NCI-H2029 (cell line): ENCODE measurements around the gene KASH5.

Experiments used
- DNase-seq: peaks from one replicate; lab custom pipeline; 2025; lab: John Stamatoyannopoulos, UW

Gene KASH5

DNA sequence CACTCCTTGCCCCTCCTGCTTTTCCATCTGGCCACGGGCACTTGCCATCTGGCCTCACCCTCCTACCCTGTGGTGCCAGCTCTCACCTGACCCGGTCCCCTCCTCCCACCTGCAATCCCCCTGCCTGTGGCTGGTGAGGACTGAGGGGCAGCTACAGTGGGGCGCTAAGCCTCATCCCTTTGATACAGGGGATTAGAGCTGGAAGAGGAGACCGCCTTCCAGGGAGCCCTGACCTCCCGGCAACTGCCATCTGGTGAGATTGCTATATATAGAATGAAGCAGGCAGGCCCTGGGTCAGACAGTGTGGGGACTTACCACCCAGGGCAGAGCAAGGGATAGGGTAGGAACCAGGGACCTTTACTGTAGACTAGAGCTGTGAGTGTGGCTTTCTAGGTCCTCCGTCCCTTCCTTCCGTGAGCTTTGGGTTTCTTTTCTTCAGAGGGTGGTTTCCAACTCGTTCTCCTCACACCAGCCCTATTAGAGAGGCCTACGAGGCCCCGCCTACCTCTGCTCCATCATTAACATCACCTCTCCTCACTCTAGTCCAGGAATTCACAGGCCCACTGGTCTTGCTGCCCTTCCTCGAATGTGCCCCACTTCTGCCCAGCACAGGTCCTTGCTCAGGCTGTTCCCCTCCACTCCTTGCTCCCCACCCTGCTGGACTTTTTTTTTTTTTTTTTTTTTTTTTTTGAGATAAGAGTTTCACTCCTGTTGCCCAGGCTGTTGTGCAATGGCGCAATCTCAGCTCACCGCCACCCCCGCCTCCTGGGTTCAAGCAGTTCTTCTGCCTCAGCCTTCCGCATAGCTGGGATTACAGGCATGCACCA, 7.7 kb downstream of the KASH5 start:
- no peak for DNase-seq

DNA sequence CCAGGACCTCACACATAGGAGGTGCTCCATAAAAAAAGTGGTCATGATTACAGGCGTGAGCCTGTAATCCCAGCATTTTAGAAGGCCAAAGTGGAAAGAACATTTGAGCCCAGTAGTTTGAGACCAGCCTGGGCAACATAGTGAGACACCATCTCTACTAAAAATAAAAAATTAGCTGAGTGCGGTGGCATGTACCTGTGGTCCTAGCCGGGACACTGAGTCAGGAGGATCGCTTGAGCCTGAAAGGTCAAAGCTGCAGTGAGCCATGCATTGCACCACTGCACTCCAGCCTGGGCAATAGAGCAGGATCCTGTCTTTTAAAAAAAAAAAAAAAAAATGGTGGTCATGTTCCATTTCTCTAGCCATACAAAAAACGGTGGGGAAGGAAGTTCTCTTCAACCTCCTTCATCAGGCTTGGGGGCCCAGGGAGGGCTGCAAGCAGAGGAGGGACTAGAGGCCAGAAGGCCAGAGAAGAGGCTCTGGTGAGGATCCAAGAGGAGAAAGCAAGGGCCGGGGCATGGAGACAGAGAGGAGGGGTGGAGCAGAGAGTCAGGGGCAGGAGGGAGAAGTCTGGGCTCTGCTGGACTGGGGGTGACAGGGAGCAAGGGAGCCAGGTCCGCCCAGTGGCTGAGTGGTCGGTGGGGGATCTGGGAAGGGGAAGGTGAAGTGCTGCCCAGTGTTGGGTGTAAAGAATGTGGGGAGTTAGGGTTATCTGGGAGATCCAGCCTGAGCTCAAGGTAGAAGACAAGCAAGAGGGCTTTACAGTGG, 8.9 kb downstream of the KASH5 start:
- no peak for DNase-seq

DNA sequence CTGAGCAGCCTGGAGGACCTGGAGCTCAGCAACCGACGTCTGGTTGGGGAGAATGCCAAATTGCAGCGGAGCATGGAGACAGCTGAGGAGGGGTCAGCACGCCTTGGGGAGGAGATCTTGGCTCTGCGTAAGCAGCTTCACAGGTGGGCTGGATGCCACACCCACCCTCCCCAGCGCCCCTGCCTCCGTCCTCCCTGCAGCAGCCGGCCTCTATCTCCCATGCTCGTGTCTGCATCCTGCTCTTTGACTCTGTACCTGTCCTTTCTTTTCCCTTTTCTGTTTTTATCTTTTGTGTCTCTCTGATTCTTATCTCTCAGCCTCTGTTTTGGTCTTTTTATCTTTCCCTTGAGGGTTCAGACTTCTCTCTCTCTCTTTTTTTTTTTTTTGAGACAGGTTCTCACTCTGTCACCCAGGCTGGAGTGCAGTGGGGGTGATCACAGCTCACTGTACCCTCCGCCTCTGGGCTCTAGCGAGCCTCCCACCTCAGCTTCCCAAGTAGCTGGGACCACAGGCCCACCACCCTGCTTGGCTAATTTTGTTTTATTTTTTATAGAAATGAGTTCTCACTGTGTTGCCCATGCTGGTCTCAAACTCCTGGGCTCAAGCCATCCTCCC, 10.1 kb downstream of the KASH5 start:
- DNase-seq = no peak

DNA sequence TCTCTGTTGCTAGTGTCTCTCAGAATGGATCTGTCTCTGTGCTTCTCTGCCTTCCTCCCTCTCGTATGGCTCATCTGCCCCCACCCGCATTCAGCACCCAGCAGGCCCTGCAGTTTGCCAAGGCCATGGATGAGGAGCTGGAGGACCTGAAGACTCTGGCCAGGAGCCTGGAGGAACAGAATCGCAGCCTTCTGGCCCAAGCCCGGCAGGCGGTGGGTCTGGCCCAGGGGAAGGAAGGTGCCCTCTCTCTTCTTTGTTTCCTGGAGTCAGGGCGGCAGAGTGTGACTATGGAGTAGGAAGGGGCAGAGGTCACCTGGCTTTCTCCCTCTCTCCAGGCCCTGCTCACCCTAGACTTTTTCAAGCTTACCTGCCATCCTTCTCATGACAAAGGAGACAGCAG, 10.9 kb downstream of the KASH5 start:
- no peak for DNase-seq

DNA sequence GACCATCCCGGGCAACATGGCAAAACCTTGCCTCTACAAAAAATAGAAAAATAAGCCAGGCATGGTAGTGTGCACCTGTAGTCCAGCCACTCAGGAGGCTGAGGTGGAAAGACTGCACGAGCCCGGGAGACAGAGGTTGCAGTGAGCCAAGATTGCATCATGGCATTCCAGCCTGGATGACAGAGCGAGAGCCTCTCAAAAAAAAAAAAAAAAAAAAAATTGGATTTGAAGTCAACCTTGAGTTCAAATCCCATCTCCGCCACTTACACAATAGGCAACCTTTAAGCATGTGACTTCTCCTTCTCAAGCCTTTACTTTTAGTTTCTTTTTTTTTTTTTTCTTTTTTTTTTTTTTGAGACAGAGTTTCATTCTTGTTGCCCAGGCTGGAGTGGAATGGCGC, 12.0 kb downstream of the KASH5 start:
- no peak for DNase-seq

DNA sequence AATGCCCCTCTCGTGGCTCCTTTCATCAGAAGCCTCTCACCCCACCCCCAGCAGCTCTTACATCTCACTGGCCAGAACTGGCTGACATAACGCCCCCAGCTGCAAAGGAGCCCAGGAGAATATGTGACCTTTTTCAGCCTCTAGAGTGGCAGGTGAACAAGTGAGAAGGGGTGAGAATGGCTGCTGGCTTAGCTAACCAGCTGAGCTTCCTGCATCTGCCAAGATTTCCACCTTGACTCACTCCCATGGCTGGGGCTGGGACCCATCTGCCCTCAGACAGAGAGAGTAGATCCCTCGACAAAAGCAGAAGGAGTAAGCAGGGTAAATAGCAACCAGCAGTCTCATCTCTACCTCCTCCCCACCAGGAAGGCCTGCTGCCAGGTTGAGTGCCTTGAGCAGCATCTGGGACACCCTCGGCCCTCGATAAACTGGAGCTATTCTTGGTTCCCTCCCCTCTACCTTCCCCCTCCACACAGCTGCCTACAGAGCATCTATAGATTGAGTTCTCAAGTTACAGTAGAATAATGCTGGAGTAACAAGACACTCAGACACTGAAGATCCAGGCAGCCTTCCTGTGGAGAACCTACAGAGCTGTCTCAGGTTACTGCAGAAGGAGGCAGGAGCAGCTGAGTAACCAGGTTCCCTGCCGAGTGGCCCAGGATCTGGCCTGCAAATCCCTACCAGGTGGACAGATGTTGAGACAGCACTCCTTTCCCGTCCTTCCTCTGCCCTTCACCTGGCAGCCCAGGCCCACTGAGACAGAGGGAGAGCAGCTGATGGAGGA, 15.5 kb downstream of the KASH5 start:
- peak; percentile 95 for DNase-seq

DNA sequence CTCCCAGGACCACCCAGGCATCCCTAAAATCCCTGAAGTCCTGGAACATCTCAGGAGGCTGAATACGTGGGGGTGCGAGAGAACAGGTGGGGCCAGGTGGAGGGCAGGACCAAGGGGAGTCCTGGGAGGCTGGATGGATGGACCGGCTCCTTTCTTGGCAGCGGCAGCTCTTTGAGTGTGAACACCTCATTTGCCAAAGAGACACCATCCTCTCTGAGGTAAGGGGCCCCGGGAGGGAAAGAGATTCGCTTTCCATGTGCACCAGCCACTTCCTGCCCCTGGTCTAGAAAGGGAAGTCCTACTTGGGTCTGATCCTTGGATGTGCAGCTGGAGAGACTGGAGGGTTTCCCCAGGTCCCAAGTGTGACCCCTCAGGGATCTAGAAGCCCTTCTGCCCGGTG, 19.0 kb downstream of the KASH5 start:
- no peak for DNase-seq

DNA sequence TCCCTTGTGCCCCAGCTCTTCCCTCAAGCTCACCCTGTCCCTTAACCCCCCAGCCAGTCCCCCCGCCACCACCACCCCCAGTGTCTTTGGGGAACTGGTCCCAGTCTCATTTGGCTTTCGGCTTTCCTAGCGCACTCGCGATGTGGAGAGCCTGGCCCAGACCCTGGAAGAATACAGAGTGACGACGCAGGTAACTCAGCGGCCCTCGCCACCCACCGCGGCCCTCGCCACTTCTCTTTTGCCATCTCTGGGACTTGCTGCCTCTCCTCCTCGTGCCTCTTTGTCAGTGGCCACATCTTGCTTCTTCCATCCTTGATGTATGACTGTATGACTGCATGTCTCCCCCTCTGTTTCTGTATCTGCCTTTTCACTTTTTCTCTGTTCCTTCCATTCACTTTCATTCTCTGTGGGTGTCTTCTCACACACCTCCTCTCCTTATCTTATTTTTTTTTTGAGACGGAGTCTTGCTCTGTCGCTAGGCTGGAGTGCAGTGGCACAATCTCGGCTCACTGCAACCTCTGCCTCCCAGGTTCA, 19.5 kb downstream of the KASH5 start:
- no peak for DNase-seq

DNA sequence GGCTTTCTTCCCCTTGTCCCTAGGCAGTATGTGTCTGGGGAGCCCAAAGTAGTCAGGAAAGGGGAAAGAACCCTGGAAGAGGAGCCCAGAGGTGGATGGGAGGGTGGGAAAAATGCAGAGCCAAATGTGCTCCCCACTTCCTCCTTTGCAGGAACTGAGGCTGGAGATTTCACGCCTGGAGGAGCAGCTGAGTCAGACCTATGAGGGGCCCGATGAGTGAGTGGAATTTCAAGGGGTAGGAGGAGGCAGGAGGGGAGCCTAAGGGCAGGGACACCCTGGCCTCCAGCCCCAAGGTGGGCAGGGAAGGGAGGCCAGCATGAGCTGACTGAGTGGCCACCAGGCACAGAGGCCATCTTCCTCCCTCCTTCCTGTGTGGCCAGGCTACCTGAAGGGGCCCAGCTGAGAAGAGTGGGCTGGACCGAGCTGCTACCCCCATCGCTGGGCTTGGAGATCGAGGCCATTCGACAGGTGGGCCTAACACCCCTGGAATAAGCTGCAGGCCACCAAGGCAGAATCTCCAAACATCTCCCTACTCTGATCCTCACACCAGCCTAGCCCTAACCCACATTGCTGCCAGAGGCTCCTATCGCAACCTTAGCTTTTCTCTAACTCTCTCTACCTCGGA, 20.9 kb downstream of the KASH5 start:
- no peak for DNase-seq

DNA sequence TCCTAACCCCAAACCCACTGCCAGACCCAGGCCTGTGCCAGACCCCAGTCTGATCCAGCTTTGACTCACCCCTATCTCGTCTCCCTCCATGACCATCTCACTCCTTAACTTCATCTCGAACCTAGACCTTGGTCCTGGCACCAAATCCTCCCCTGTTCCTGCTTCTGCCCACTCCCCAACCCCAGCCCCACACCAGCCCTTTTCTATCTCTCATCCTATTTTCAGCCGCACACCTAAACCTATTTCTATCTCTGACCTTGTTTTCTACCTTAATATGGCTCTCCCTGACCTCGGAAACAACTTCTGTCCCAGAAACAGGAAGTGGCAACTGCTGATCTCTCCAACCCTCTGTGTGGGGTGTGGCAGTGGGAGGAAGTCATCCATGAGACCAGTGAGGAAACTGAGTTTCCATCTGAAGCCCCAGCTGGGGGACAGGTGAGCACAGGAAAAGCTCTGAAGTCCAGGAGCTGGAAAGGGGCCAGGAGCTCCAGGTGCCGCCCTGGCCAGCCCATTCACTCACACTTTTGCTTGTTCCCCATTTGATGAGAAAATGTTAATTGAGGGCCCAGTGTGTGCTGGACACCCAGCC, 21.5 kb downstream of the KASH5 start:
- DNase-seq = no peak

DNA sequence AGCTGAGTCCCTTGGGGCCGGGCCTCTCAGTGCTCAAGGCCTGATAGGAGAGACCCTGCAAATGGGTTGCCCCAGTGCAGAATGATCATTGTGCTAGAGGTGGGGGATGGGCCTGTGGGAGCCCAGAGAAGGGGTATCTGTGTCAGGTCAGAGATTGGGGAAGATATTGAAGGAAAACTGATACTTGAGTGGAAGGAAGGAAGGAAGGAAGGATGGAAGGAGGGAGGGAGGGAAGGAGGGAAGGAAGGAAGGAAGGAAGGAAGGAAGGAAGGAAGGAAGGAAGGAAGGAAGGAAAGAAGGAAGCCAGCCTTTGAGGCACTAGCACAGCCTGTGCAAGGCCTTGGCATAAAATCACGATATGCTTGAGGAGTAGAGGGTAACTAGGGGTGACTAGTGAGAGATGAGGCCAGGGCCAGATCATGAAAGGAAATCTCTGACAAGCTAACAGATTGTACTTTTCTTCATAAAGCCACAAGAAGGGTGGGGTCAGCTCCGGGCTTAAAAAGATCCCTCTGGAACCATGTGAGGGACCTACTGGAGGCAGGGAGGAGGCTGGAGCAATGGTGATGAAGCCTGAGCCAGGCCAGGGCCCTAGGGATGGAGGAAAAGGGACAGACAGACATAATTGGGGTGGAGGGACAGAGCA, 23.8 kb downstream of the KASH5 start:
- DNase-seq = no peak

DNA sequence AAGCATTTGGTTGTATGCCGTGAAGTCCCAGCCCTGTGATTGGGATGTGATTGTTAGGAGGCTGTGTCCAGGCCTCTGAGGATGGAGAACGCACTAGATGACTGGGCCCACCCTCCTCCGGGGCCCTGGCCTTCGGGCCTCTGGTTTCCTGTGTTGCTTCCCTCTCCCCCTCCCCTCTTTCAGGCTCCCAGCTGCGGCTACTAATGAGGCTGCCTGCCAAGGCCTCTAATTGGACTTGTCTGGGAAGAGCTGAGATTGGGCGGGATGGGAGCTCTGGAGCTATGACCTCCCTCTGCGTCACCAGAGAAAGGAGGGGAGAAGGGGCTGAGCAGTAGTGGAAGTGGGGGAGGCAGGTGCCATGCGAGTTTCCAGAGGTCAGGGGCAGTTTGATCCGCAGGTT, 25.3 kb downstream of the KASH5 start:
- no peak for DNase-seq

DNA sequence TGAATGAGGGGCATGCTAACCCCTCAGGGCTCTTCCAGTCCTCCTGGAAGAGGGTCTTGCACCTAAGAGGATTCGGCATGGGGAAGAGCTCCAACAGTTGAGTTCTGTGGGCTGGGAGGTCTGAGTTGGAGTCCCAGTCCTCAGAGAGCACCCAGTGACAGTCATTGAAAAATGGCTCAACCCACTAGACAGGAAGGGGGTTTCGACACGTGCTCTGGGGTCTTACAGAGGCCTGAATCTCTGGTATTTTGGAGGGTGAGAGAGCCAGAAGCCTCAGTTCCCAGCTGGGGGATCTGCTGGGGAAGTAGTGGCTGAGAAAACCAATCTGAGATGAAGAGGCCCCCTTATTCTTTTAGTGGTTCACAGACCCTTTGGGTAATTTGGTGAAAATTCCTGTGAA, 26.2 kb downstream of the KASH5 start:
- no peak for DNase-seq

DNA sequence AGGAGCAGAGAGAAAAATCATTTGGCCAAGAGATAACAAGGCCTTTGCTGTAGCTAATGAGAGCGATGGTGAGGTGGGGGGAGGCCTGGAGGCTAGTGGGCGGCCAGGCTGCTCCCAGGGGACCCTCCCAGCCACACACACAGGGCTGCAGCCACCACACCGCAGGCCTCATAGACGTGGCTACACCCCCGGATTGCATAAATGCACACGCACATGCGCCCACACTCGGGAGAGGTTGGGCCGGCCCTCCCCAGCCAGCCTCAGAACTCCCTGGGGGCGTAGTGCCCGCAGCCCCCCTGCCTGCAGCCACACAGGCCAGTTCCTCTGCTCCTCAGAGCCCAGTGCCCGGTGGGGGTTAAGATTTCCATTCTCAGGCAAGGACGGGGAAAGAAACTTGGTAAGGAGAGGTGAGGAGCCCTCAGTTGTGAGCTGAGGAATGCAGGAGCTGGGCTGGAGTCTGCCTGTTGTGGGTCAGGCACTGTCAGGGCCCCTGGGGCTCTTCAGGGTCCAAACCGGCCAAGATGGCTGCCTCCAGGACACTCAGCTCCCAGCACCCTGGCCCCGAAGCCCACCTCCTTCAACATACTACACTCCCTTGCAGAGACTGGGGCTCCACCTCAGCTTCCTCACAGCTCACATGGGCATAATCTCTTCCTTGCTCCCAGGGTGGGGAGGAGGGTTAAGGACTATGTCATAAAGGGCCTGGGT, 27.2 kb downstream of the KASH5 start:
- DNase-seq = no peak

DNA sequence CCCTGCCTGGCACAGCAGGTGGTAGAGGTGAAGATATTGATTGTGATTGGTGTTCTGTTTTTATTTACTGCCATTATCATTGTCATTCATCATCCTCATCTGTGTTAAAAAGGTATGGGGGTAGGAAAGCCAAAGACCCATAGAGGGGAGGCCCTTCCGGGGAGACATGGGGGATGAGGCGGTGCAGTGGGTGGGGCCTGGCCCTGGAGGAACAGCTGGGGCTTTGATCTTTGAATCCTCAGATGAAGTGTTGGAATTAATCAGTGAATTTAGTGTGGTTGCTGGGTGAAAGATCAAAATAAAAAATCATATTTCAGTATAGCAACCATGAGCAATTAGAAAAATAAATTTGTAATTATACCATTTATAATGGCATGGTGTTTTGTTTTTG, 27.8 kb downstream of the KASH5 start:
- no peak for DNase-seq

DNA sequence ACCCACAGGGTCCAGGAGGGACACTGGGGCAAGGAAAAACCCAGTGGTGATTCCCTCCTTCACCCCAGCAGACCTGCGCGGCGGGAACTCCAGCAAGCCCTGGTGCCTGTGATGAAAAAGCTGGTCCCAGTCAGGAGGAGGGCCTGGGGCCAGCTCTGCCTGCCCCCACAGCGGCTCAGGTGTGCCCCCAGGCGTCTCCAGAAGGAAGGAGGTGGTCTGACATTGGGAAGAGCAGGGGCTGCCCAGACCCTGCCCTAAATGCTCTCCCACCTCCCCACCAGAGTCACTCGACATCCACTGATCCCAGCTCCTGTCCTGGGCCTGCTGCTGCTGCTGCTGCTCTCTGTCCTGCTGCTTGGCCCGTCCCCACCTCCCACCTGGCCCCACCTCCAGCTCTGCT, 29.0 kb downstream of the KASH5 start:
- DNase-seq = no peak

DNA sequence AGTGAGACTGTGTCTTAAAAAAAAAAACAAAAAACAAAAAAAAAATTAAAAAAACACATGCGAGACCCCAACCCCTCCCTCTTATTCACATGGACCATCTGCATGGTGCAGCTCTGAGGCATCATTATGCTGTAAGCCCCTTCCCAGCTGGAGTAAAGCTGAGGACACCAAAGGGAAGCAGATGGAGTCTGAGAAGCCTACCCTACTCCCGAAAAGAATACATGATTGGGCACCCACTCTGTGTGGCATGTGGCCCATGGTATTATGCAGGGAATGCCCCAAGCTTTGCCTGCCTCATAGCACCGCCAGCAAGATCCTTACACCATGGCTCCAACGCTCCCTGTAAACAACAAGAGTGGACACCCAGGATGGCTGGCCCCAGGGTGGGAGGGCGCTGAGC, 30.5 kb downstream of the KASH5 start:
- DNase-seq = no peak

DNA sequence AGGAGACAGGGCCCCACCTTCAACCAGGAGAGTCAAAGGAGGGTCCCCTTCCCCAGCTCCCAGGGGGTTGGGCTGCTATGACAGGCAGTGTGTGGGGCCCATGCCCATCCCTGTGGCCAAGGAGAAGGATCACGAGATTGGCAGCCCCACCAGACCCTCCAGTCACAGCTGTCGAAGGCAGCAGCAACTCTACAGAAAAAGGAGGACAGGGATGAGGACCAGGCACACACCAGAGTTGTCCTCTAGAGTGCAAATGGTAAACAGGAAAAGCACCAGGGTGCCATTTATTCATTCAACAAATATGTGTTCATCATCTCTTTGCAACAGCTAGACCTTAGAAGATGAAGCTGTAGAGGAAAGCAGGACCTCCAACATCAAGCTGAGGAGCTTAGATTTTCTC, 31.1 kb downstream of the KASH5 start:
- no peak for DNase-seq

DNA sequence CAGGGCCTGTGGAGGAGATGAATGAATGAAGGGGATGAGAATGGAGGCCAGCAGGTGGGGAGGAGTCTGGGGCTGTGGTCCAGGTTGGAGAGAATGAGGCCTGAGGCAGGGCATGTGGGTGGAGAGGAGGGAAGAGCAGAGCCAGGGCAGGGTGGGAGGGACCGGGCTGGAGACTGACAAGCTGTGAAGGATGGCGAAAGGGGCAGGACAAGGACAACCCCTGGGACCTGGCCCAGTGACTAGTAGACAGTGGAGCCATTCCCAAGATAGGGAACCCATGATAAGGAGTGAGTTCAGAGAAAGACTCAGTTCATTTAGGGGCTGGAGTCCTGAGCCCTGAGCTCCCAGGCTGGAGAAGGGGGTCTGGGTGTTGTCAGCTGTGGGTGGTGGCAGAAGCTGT, 32.2 kb downstream of the KASH5 start:
- no peak for DNase-seq
